HG03280 (cell line): ENCODE data around the gene AGPAT2.

Experiments used
- ATAC-seq: cut with Tn5 transposase; IDR thresholded peaks from one replicate; pipeline ENCODE4 v1.9.1; 2021; ENCODE audit warnings: mild to moderate bottlenecking, moderate library complexity; ENCODE audit not compliant: unreplicated experiment

The AGPAT2 gene

DNA sequence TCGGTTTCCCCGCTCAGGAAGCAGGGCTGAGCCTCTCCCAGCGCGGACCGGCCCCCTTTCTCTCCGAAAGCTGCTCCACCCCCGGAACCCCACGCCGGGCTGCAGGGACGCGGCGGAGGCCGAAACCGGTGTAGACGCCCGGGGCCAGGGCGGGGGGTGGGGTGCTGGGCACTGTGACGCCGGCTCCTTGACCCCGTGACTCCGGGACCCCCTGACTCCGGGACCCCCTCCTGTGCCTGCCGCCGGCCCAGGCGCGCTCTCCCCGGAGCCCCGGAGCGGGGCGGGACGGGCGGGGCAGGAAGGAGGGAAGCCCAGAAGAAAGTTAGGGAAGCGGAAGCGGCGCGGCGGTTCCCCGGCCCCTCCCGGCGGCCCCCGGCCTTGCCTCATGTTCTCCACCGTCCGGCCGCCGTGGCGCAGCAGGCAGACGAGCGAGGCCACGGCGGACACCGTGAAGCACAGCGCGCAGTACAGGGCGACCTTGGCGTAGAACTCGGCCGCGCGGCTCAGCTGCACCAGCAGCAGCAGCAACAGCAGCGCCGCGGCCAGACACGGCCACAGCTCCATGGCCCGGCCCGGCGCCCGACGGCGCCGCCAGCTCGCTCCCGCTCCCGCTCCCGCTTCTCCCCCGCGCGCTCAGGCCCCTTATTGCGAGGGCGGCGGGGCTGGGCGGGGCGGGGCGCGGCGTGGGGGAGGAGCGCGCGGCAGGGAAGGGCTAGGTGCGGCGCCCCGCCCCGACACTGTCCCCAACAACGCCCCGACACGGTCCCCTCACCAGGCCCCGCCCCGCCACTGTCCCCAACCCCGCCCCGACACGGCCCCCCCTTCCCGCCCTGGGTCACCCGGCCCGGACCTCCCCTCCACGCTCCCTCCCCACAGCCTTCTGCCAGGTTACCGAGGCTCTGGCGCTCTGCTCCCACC, at the start of gene AGPAT2:
Gene AGPAT2 (minus strand): TSS at position 664 of the 918 bp plus-strand sequence. CDS start 100 bp downstream, at position 564.
- ATAC-seq: peak; percentile 61

DNA sequence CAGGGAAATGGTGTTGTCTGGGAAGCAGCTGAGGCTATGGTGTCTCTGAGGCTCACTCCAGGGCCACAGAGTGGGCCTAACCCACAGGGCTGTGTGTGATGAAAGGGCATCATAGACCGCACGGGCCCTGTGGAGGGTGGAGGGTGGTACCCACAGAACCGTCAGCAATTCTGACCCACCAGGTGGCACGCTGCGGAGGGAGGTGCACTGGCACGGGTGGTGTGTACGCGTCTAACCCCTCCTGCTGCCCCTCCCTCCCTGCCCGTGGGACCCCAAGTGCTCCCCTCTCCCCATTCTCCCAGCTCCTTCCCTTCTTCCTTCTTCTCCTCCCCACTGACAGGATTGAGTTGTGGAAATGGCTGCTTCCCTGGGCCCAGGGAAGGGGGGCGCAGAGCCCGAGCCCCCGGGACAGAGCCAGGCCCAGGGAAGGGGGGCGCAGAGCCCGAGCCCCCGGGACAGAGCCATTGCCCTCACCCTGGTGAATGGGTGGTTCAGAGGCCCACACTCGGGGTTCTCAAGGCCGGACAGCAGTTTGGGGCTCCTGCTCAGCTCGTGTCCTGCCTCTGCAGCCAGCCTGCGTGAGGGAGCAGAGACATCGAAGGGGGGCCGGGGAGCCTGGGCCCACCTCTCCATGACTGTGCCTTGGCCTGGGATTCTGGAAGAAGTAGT, 48.7 kb upstream of the AGPAT2 start:
- ATAC-seq: no peak

DNA sequence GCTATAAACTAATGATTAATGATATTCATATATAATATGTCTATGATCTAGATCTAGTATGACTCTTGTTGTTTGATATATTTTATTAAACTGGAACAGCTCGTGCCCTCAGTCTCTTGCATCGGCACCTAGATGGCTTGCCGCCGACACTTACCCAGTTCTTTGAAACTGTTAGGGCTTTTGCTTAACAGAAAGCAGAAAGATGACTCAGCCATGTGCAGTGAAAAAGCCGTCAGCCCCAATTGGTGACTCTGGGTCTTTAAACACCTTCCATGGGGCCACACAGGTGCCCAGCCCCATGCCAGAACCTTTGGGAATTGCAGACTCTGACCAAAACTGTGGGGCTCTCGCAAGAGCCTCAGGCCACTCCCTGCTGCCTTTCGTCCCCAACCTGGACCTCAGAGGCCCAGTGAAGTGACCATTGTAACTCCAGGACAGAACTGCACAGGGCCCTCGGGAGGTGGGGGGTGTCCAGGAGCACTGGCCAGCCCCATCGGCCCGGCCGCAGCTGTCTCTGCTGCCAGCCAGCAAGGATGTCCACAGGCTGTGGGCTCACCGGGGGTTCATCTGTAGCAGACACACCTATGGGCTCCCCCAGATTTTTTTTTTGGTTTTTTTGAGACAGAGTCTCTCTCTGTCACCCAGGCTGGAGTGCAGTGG, 47.7 kb upstream of the AGPAT2 start:
- no peak for ATAC-seq

DNA sequence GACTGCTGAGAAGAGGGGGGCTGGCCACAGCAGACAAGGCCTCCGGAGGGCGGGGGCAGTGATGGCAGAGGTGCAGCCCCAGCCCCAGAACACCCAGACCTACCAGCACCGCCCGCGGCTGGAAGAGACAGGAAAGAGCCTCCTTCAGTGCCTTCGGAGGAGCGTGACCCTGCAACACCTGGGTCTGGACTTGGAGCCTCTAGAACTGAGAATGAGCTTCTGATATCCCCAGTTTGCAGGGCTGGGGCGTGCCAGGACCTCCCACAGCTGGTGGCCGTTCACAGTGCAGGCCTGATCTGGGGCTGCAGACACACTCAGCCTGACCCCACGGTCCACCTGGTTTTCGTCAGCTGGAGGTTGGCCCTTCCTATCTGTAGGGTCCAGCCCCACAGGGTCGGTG, 46.4 kb upstream of the AGPAT2 start:
- ATAC-seq: no peak

DNA sequence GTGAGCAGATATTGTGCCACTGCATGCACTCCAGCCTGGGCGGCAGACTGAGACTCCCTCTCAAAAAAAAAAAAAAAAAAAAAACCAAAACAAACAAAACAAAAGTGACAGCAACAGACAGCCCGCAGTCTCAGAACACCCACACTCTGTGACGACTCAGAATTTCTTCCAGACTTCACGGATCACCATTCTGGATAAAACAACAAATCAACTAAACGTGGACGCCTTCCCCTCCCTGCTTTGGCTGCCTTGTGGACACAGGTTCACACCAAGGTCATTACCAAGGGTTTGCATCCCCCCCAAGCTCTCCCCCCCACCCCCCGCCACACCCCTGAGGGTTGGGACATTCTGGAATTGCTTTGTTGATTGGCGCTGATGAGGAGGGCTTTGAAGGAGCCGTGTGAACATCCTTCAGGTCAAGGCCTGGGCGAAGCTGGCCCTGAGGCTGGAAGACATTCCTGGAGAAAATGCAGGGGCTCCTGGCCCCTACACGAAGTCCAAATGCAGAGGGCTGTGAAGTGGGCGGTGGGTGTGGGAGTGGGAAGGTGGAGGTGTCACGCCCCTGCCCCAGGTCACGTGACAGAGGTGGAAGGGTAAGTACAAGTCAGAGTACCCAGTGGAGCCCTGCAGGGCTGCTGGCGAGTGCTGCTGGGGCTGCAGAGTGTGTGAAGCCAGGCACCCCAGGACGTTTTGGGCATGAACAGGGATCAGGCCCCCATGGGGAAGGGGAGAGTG, 45.4 kb upstream of the AGPAT2 start:
- ATAC-seq: no peak

GRCh38 chr9:136729926-136730325, 42.7 kb upstream of the AGPAT2 start:
- ATAC-seq: no peak

- no peak for ATAC-seq
These were observed 41.9 kb upstream of the AGPAT2 start for GRCh38 chr9:136729144-136729543.

GRCh38 chr9:136728548-136729123, 41.4 kb upstream of the AGPAT2 start:
- peak; percentile 12 for ATAC-seq

GRCh38 chr9:136728080-136728547, 40.9 kb upstream of the AGPAT2 start:
- peak; percentile 69 for ATAC-seq

GRCh38 chr9:136726631-136727191, 39.5 kb upstream of the AGPAT2 start:
- ATAC-seq: no peak

DNA sequence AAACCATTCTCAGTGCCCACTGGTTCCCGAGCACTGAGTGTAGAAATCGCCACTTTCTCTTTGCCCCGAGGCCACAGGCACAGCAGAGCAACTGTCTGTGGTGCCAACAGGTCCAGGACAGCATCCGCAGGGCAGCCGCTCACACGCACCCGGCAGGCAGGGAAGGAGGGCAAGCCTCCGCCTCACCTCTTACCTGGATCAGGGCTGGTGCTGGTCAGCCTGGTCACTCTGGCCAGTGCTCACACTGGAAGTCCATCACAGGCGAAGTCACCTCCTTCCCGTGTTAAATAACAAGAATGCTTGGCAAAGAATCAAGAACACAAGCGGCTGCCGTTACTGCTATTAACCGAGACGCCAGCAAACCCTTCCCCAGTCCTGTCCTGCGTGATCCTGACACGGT, 38.9 kb upstream of the AGPAT2 start:
- ATAC-seq: no peak

DNA sequence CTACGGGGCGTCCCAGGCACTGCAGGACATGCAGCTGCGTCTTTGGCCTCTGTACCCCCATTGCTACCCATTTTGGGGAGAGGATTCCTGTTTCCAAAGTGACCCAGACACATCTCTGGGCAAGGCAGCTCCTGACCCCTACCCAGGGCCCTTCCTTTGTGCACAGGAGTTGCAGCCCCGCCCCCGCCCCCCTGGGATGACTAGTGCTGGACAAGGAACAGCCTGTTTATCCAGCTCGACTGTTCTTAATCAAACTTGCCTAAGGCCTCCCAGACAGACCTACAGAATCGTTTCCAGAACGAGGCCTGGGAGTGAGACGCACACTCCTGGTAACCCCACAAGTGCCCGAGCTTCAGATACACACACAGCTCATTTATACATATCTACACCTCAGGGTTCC, 38.4 kb upstream of the AGPAT2 start:
- no peak for ATAC-seq

DNA sequence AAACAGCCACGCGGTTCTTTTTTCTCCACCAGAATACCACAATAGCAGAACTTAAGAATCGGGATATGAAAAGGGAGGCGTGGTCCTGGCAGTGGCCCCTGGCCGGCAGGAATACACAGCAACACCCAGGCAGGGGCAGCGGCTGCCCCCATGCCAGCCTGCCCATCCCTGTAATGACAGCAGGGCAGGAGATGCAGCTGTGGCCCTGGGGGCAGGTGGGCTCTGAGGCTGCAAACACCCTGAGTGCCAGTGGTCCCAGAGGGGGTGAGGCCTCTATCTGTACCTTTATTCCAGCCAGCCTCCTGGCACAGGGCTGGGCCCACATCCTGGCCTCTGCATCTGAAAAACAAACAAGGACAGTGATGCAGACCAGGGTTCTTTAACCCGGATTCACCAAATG, 37.5 kb upstream of the AGPAT2 start:
- no peak for ATAC-seq

GRCh38 chr9:136723989-136724388, 36.7 kb upstream of the AGPAT2 start:
- no peak for ATAC-seq

- ATAC-seq: no peak
These were observed 36.2 kb upstream of the AGPAT2 start for GRCh38 chr9:136723362-136723976.

DNA sequence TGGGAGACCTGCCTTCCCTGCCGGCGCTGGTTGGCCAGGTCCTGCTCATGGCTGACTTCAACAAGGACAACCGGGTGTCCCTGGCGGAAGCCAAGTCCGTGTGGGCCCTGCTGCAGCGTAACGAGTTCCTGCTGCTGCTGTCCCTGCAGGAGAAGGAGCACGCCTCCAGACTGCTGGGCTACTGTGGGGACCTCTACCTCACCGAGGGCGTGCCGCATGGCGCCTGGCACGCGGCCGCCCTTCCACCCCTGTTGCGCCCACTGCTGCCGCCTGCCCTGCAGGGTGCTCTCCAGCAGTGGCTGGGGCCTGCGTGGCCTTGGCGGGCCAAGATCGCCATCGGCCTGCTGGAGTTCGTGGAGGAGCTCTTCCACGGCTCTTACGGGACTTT, 35.7 kb upstream of the AGPAT2 start:
- ATAC-seq: no peak

GRCh38 chr9:136722093-136722968, 35.1 kb upstream of the AGPAT2 start:
- no peak for ATAC-seq

- no peak for ATAC-seq
These were observed 34.3 kb upstream of the AGPAT2 start for GRCh38 chr9:136721339-136722092.
